Measurements from ENCODE around the gene QSOX2.
A peak's percentile ranks its signal among the peaks of the same experiment; 100 is the strongest.

QSOX2 gene

DNA sequence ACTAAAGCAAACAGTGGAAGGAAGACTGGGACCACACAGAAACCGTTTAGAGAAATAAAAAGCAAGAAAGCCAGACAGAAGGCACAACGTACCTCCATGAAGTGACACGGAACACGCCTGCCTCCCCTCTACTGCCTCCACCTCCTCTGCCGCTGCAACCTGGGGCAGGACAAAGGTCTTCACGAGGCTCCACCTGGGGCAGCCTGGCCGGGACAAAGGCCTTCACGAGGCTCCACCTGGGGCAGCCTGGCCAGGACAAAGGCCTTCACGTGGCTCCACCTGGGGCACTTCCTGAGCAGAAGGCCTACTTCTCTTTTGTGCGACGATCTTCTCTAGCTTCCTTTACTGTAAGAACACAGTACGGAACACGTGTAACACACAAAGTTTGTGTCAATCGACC, 11.7 kb downstream of the QSOX2 start:
- DNase-seq = no peak

DNA sequence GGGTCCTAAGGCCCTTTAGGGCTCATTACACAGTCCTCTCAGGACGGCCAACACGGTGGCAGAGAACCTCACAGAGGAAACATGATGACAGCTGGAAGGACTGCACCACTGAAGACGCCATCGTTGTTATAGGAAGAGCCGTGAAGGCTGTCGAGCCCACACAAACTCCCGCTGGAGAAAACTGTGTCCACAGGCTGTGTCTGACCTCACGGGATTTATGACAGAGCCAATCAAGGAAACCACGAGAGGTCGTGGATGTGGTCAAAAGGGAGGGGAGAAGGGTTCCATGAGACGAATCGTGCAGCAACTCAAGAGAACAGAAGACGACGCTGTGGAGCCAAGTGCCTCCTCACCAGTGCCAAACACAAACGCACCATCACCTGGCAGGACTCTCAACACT, 12.2 kb downstream of the QSOX2 start:
- no peak for DNase-seq

DNA sequence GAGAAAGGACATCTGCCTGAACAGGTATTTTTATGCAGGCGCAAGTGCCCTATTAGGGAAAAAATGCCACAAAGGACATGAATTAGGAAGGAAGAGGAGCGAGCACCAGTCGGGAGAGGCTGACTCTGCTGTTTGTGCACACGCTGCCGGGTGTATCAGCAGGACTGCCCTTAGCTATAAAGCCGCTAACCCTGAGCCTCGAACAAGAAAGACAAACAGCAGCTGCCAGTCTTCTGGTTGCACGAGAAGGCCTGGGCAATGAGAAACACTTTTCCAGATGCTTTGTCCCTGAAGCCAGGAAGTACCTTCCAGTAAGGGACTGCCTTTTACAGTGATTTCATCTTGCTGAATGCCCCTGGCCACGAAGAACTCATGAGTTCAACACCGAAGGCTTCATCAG, 12.6 kb downstream of the QSOX2 start:
- DNase-seq = no peak

DNA sequence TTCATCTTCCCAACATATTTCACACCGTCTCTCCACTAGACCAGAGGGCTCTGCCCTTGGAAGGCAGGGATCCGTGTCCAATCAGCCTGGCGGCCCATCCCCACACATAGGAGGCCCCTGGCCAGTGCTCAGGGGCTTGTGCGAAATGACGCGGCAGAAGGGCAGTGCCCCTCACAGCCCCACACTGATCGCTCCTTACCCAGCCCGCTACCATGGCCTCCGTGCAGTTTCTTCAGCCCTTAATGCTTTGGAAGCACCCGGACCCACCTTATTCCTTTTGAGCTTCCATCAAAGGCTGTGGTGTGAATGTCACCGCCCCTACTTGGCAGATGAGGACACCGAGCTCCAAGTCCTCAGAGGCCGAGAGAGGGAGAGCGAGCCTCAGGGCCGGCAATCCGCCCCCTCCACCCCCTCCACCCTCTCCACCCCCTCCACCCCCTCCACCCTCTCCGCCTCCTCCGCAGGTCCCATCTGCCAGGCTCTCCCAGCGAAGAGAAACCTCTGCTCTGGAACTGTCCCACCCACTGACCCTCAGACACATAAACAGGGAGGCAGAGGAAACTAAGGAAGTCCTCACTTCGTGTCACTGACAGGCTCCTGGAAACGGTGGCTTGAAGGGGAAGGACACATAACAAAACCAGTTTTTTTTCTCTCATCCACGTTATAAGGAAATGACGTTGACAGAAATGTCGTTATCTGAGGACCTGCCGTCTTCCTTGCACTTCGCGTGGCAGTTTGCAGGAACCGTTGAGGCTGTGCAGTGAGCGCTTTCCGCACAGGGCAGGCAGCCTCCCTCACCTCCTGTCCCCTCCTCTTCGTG, 13.9 kb downstream of the QSOX2 start:
- no peak for DNase-seq

DNA sequence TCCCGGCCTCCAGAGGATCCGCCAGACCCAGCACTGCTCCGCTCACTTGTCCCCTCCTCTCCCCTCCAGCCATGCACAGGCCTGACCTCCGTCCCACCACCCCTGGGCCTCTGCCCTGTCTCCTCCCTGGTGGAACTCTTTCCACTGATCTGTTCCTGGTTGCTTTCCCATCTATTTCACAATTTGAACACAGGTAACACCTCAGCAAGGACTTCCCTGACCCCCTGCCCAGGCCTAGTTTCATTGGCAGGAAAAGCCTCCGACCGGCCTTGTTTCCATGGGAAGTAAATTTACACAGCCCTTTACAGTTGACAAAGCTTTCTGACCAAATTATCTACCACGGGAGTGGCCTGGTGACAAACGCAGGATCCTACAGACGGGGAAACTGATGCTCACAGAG, 14.8 kb downstream of the QSOX2 start:
- DNase-seq = no peak

DNA sequence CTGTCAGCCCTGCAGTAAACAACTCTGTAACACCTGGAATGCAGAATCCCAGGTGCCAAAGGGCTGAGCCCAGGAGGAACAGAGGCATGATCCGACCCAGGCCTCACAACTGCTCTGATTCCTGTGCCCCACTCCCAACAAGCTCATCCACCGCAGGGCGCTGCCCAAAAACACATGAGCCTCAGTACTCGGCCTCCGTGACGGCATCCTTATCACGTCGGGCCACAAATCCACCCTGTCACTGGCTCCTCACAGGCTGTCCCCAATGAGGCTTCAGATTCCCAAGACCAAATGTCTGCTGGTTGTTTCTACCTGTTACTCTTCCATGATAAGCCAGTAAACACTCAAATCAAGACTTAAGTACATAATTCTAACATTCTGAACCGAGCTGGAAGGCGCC, 15.2 kb downstream of the QSOX2 start:
- DNase-seq = no peak

DNA sequence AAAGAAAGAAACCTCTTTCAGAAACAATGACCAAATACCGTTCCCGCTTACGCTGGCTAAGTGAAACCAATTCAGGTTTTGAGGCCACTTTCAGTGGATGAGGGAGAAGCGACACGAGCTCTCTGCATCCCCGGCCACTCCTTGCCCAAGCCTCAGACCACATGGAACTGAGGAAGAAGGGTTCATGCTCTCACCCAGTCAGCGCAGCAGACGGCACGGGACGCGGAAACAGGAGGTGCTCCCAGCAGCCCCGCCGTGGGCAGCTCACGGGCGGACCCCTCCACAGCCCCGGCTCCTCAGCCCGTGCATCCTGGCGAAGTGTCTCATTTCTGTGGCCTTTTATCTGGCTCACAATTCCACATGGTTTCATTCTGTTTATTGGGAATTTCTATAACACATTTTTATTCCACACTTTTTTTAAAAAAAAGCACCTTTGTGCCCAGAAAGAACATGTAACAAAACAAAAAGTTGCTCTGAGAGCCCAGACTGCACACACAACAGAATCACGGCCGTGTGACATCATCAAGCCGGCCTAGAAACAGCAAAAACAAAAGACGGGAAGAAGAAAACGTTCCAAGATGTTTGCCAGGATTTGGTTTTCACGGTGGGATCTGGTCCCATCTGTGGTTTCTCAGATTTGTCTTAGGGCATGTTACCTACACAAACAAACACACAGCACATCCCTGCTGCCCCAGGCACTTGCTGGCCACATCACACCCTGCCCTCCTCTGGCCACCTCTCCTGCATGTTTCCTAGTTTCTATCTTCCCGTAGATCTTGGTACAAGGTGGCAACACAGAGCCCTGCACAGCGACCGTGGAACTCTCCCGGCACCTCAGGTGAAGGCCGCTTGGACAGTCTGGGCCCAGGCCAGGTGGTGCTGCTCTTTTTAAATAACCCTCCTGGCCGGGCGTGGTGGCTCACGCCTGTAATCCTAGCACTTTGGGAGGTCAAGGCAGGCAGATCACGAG, 16.2 kb downstream of the QSOX2 start:
- no peak for DNase-seq

DNA sequence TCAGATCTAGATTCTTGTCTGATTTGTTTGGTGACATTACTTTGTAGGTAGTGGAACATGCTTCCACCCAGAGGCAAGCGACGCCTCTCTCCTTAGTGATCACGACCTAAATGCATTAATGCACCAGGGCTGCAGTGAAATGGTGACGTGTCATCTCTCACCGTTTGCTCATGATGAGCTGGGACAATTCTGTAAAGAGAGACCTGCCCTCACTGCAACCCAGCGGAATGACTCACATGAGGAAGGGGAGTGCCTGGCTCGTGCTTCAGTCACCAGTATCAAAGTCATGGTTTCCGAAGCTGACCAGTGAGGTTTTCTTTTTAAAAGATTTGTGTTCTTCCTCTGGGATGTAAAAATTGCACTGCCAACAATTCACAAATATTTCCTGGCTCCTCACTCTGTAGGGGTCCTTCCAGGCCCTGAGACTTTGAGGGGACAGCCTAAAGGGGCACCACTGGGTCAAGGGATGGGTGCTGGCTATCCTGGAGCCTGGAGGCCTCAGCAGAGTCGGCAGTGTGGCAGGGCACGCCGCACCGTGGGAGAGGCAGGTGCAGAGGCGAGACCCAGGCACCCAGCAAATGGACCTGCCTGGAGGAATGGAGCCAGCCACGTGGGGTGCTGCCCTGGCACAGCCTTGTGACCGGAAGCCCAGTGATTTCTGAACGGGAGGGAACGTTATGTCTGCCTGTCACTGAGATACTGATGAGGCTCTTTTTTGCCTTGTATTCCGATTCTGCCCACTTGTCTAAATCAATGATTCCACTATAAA, 17.3 kb downstream of the QSOX2 start:
- DNase-seq = no peak

DNA sequence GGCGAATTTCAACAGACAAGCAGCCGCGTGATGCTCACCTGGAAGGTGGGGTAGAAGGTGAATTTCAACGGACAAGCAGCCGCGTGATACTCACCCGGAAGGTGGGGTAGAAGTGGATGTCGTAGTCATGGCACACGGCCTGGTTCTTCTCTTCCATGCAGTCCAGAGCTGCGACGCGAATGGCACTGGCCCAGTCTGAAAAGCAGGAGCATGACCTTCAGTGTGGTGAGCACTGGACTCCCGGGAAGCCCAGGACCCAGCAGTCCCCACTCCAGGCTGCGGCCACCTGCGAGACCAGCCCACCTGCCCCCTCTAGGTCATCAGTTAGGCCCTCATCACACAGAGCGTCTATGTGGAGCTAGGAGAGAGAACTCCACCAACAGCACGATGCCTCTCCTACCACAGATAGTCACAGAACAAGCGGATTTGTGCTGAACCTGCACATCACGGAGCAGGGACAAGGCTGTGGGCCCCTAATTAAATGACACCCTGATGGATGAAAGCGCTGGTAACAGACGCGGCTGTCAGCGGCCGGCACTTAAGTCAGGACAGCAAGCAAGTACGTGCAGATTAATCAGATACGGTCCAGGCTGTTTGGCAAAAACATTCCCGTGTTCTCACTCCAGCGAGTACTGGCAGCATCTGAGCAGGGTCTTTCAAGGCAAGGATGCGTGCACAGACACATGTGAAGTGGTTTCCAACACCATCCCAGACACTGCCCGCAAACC, 18.8 kb downstream of the QSOX2 start:
- DNase-seq = no peak

DNA sequence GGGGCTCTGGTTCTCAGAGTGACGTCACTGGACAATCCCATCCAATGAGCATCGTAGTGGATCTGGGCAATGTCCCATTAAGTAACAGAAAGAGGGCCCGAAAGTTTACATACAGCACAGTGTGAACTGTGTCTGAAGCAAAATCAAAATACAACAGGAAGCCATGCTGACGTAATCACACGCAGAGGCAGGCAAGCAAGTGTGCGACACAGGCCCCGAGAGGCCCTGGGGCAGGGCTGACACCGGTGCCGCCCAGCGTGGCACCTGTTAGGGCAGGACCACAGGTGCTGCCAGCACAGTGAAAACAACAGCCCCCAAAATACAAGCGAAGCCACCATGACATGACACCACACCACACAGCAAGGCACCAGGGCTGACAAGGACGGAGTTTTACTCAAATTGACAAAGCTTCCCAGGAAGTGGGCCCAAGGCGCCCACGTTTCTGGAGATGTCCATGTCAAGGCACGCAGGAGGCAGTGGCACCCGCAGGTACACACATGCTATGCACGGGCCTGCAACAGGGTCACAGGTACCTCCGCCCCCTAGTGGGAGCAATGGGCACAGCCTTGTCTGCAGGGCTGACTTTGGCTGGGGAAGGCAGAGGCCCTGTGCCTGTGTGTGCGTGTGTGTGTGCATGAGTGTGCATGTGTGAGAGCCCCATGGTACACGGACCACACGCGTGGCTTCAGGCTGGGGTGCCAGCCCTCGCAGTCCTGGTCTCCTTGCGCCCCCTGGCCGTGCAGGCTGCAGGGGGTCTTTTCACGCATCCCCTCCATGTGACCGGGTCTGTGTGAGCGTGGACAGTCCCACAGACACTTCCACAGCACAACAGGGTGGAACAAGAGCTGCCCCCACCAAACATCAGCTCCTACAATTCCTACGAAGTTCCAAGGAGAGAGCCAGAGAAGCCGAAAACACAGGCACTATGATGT, 19.6 kb downstream of the QSOX2 start:
- DNase-seq = peak; percentile 71

DNA sequence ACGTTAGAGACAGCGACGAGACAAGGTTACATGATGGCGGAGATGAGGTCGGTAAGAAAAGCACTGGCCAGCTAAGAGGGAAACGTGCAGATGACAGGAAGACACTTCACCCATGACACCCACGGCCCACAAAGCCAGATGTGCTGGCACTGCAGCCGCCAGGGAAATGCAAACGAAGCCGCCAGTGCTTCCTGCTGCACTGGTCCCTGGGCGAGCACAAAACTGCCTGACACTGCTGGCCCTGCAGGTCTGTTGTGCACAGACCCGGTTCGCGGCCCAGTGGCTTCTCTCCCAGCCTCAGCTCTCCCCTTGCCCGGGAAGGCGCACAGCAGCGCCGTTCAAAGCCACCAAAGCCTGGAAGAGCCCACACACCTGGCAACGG, 20.3 kb downstream of the QSOX2 start:
- no peak for DNase-seq

DNA sequence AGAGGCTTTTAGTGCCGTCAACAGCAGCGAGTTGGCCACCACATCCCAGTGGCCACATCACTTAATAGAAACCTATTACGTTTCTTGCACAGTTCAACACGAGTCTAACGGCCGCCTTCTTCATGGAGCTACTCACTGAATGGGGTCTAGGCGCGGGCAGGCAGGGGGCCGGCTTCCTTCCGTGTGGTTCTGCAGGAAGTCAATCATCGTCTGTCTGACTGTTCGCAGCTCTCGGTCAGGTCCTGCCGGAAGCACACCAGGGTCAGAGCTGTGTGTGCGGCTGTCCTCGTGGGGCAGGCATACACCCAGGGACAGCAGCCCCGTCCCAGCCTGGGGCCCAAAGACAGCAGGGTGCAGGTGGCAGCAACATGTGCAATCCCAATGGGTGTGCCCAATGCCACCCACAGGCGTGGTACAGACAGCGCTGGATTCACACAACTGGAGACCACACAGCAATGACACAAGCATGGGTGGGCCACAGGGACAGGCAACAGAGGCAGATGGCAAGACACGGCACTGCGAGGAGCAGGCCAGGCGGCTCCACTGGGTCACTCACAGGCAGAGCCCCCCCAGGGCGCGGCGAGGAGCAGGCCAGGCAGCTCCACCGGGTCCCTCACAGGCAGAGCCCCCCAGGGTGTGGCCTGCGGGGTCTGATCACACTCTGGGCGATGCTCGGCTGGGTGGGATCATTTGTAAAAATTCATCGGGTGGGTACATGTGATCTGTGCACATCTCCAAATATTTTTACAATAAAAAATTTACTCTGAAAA, 21.6 kb downstream of the QSOX2 start:
- no peak for DNase-seq

DNA sequence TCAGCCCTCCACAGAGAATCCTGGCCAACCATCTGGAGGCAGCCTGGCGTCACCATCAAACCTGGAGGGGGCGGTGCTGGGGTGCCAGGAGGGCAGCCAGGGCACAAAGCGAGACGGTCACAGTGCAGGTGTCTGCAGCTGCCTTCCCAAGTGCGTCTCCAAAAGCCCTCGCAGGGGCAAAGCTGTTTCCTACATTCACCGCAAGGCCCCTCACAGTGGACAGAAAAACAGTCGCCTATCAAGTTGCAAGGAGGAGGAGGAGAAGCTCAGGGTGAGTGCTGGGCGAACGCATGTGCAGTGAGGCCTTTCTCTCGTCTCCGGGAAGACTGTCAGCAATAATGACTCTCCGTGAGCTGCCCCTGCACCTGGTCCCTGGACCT, 22.7 kb downstream of the QSOX2 start:
- no peak for DNase-seq

DNA sequence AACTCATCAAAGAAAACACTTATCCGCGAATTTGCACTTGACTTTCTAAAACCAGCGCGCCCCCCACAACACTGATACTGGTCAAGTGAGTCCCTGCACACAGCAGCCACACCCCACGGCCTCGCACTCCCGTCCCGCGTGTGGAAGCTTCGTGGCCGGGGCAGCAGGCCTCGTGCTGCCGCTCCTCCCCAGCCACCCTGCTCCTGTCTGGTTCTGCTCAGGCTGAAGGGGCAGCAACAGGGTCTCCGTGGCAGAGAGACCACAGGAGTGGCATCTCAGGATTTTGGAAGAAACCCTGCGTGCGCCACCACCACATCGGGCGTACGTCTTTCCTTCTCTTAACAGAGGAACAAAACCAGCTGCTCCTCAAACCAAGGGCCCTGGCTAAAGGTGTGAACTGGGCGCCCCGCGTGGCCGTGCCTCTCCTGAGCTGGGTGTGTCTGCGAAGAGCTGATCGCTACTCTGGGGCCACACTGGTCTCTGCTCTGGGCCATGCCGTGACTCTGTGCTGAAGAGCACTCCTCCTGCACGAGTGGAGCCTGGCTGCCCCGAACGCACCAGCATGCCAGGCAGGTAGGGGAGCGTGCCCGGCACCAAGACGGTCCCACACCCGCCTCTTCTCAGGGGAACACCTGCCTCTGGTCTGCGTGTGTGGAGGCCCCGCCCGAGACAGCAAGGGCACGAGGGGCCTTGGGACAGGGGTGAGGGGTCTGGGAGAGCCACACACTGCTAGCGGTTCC, 23.3 kb downstream of the QSOX2 start:
- no peak for DNase-seq

DNA sequence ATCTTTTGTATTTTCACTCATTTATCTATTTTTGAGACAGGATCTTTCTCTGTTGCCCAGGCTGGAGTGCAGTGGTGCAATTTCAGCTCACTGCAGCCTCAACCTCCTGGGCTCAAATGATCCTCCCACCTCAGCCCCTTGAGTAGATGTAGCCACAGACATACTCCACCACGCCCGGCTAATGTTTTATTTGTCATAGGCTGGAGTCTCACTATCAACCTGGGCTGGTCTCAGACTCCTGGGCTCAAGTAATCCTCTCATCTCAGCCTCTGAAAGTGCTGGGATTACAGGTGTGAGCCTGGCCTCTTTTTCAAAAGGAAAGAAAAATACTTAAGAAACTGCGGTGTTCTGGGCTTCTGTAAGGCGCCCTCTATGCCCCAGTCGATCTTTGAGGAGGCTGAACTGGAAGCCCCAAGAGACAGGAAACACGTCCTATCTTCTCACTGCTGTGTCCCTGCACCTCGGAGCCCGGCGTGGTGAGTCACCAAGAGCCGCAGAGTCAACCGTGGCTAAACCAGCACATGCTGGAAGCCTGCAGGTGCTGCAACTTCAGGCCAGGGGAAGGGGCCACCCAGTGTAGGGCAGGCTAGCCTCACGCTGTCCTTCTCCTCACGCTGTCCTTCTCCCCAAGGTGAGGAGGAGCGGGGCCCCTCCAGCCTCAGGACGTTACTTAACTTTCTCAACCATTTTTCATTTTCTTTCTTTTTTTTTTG, 25.4 kb downstream of the QSOX2 start:
- no peak for DNase-seq

DNA sequence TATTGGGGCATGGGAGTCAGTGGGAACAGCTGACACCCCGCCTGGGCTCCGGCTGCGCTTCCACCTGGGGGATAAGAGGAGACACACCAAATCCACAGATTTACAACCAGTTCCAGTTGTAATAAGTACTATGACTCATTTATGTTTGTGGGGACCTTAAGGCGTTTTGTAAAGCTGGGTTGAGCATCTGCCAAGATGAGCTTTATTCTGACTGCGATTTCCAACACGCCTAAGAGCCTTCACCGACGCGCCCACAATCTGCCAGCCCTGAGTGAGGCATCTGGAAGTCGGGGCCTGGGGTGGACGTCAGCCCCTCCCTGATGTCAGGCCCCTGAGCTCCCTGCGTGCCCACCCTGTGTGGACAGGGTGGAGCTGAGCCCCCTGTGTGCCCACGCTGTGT, 26.3 kb downstream of the QSOX2 start:
- DNase-seq = no peak

DNA sequence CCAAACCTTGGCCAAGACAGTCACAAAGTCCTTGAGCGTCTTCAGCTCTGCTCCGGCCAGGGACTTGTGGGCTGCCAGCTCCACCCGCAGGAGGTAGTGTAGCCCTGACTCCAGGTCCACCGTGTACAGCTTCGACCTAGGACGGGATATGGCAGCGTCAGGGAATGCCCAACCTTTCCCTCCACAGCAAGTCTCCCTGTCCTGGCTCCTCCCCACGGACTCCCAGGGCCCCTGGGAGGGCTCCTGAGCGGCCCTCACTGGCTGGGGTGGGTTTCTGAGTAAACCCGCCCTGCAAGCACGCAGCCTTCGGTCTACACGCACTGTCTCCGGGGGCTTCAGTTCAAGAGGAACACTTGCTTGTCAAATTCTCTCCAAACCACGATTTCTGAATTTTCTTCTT, 26.9 kb downstream of the QSOX2 start:
- DNase-seq = no peak

DNA sequence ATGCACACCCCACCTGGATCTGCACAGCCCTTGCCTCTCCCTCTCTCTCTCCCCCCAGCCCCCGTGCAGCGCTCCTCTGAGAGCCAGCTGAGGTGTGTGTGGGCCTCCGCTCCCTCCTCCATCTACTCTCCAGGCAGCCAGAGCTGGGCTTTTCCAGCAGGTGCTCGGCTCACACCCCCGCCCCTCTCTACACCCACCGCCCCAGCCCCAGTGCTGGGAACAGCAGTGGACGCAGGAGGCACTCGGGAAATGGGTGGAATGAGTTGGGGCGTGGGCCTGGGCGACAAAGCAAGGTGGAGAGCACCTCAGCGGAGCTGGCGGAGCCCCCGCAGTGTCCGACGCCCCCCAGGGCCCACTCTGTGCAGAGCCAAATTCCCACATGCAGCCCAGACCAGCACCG, 27.3 kb downstream of the QSOX2 start:
- DNase-seq = no peak

DNA sequence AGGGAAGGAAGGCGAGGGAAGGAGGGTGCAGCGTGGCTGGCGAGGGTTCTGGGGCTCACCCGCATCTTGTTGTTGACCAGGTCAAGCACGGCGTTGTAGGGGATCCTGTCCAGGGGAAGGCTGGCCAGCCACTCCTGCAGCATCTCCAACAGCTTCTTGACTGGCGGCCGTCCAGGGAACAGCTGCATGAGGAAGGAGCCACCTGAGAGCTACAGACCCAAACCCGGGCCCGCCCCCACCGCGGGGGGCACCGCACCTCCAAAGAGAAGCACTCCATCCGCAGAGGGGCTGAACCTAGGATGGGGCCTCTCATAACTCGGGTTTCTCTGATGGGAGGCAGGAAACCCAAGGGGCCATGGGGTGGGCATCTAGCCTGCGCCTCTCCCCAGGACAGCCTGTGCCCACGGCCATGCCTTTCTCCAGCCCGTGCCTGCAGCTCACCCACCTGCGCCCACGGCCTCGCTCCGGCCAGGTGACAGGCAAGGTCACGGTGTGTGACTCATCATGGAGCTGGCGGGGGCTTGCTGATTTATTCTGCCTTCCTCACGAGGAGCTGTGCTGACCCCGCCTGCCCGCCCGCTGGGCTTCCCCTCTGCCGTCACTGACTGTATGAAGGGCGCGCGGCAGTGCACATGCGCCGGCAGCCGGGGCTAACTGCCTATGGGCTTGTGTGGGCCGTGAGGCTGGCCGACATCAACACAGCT, 28.9 kb downstream of the QSOX2 start:
- no peak for DNase-seq

Data from activated naive CD4-positive, alpha-beta T cell treated with anti-CD3 and anti-CD28 coated beads, Interleukin-2, amount 50 U/mL, for 16 hours (primary cell).